SU-DHL-6 (cell line): ENCODE data around the gene TTN.

Experiments
- CTCF ChIP-seq: fragments of 200-600 bp; sonication (generic); IDR thresholded peaks from one replicate; pipeline ENCODE4 v1.5.1; 2017; ENCODE audit warnings: antibody characterized with exemption, mild to moderate bottlenecking, low read length, moderate library complexity; ENCODE audit not compliant: insufficient read depth, poor library complexity, severe bottlenecking
- EZH2phosphoT487 ChIP-seq: fragments of 200-600 bp; sonication (generic), shearing (Covaris generic); conservative IDR thresholded peaks from 2 replicates; pipeline ENCODE4 v1.6.1; 2018; ENCODE audit warnings: mild to moderate bottlenecking, antibody characterized with exemption, low read length, moderate library complexity, mixed read lengths

- TF ChIP-seq CTCF (no peak), EZH2phosphoT487 (no peak)
Measured at GRCh38 chr2:178530625-178531142, 276.5 kb downstream of the TTN start.
